HL-60/S4 (cell line): Measurements from ENCODE around the gene ZNF584.
"Not testable (repeated sequence)": the region's sequence is repeated elsewhere in the genome, so short reads cannot be mapped to it uniquely, and the experiment has no call there.

Source experiments
- in situ Hi-C: fragments of 300-500 bp; cut with MboI; formaldehyde crosslinking; loops from 2 replicates; pipeline ENCODE4 v1.14.3; 2022; ENCODE audit warnings: low sequenced_read_pairs

The ZNF584 gene

GRCh38 chr19:58403920-58404478, 4.5 kb upstream of the ZNF584 start:
- in situ Hi-C loops, result not testable (repeated sequence)

- in situ Hi-C loops, result no loop called here
Measured at GRCh38 chr19:58406818-58407657, 1.4 kb upstream of the ZNF584 start.

DNA sequence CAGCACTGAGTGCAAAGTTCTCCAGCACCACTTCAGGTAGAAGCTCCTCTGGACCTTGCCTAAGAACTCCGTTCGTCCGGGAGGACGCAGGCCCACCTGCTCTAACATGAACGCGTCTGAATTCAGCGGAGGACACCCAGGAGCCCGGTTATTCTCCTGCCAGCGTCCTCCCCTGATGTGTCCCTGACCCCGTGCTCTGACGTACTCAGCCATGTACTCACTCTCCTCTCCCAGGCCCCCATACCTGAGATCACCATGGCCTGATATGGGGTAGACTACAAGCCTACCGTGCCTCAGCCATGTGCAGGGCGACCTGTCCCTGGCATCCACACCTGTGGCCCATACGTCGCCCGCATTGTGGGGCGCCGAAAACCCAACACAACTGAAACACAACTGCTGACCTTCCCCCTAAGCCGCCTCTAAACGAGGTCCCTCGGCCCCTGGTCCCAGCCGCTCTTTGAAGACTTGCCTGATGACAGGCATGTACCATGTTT, 744 bp upstream of the ZNF584 start:
- in situ Hi-C loops, result no loop called here

DNA sequence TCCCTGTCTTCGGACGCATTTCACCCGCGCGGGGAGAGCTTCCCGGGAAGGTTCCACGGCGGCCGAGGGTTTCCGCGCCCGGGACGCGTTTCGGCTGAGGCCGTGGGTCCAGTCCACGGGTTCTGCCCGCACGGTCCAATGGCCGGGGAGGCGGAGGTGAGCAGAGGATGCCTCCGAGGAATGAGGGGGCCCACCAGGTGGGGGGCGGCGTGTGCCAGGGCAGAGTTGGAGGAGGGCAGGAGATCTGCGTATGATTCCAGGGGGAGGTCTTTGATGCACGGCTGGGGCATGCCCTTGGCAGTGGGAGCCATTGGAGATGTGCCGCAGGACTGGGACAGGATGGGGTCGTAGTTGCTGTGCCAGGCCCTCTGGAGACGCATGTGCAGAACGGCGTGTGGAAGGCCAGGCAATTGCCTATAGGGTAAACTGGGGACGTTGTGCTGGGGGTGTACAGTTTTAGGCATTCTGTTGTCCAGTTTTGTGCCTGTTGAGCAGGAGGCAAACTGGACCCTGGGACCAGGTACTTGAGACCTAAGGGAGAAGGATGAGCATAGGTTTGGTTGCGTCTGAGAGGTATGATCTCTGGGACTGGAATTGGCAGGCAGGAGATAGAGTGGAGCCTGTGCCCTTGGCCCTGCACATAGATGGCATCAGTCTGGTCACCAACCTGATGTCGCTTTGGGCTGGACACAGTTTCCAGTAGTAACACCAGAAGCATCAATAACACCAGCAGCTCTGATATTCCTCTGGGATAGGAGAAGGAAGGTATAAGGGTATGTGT, 751 bp downstream of the ZNF584 start:
- in situ Hi-C loops, result no loop called here

GRCh38 chr19:58416604-58417003, 8.2 kb downstream of the ZNF584 start:
- in situ Hi-C loops, result no loop called here

- in situ Hi-C loops, result no loop called here
Measured at GRCh38 chr19:58417071-58417470, 8.6 kb downstream of the ZNF584 start.

GRCh38 chr19:58428617-58429016, 20.2 kb downstream of the ZNF584 start:
- in situ Hi-C loops, result no loop called here

- in situ Hi-C loops, result no loop called here
Measured at GRCh38 chr19:58429745-58430144, 21.3 kb downstream of the ZNF584 start.

DNA sequence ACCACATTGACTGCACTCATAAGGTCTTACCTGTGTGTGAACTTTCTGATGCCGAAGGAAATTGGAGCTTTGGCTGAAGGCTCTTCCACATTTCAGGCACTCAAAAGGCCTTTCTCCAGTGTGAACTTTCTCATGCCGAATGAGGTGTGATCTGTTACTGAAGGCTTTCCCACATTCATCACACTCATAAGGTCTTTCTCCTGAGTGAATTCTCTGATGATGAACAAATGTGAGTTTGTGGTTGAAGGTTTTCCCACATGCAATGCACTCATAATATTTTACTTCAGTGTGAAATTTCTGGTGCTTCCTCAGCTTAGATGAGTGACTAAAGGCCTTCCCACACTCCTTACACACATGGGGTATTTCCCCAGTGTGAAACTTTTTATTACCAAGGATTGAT, 25.8 kb downstream of the ZNF584 start:
- in situ Hi-C loops, result no loop called here

GRCh38 chr19:58439576-58440554, 31.4 kb downstream of the ZNF584 start, which contains the start of gene ZNF132:
ZNF132 (minus strand) TSS chr19:58440153; CDS start chr19:58439821, 332 bp downstream.
- in situ Hi-C loops, result no loop called here

DNA sequence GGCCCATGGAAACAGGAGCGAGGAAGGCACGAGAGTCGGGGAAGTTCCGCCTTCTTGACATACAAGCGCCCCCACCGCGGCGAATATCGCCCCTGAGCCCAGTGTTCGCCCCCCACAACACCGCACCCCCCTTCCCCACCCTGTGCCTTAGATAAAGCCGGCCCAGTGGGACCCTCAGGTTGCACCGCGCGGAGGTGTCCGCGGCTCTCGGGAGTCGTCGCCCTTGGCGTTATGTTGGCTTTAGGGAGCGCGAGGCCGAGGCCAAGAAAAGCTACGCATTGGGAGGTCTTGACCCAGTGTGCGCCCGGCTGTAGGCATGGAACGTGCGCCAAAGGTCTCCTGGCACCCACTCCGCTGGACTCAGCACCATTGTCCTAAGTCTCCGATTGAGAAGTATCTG, 32.1 kb downstream of the ZNF584 start:
- in situ Hi-C loops, result no loop called here

GRCh38 chr19:58442986-58443385, 34.5 kb downstream of the ZNF584 start:
- in situ Hi-C loops, result not testable (repeated sequence)

DNA sequence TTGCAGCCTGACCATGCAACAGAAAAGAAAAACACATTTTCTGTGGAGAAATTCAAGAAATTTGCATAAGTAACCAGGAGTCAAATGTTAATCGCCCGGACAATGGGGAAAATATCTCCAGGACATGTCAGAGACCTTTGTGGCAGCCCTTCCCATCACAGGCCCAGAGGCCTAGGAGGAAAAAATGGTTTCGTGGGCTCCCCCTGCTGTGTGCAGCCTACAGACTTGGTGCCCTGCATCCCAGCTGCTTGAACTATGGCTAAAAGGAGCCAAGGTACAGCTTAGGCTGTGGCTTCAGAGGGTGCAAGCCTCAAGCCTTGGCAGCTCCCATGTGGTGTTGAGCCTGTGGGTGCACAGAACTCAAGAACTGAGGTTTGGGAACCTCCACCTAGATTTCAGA, 40.4 kb downstream of the ZNF584 start:
- in situ Hi-C loops, result not testable (repeated sequence)

DNA sequence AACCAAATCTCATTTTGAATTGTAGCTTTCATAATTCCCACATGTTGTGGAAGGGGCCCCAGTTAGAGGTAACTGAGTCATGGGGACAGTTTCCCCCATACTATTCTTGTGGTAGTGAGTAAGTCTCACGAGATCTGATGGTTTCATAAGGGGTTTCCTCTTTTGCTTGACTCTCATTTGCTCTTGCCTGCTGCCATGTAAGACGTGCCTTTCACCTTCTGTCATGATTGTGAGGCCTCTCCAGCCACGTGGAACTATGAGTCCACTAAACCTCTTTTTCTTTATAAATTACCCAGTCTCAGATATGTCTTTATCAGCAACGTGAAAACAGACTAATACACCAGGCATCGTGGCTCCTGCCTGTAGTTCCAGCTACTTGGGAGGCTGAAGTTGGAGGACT, 41.5 kb downstream of the ZNF584 start:
- in situ Hi-C loops, result not testable (repeated sequence)

DNA sequence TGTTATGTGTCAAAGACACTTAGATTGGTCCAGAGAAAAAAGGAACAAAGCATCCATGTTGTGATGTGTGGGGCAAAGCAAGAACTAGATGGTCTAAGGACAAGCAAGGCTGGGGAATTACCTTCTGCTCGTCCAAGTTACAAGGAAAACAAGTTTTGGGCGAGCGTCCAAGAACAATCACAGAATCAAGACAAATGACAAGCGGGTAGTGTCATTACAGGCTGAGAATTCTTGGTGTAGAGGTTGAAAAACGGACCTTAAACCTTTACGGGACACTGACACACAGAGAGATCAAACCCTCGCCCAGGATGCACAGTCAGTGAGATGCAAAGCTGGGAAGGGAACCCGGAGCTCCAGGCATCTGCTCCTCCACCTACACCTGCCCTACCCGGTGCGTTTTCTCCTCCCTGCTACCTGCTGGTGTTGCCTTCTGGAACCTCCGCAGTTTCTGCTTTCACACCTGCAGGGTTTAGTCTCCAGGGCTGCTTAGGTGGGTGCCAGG, 42.5 kb downstream of the ZNF584 start:
- in situ Hi-C loops, result no loop called here

DNA sequence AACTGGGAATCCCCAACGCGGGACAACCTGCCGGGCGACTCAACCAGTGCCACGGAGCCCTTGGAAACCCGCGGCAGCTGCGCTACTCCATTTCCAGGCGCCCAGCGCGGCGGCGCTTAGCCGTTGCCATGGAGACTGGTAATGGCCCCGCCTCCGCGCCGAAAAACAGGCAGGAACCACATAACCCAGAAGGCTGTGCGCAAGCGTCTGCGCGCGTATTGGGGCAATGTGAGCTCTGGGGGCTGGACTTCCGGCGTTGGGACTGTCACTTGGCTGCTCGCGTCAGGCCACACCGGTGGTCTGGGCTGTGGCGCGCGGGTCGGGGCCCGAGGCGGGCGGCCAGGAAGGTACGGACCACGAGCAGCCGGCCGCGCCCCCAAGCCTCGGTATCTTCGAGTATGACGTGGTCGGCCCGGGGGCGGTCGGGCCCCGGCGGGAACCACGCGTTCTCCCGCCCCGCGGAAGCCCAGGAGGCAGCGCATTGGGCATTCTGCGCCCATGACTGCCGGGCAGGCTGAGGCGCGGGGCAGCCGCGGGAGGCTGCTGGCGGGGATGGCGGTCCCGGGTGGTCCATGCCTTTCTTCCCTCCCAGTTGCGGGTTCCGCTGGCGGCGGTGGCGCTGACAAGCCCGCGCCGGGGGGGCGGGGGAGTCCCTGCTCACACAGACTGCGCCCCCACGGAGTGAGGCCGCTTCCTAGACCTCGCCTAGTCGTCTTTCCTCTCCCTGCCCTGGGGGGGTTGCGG, 43.1 kb downstream of the ZNF584 start, which contains the start of gene ZNF324B:
TSS of gene ZNF324B (plus strand) at position 265 of the 744 bp plus-strand sequence. CDS start 2,080 bp downstream, outside the sequence.
- in situ Hi-C loops, result no loop called here

GRCh38 chr19:58453743-58454142, 45.3 kb downstream of the ZNF584 start:
- in situ Hi-C loops, result no loop called here

GRCh38 chr19:58455306-58455705, 46.9 kb downstream of the ZNF584 start:
- in situ Hi-C loops, result no loop called here

DNA sequence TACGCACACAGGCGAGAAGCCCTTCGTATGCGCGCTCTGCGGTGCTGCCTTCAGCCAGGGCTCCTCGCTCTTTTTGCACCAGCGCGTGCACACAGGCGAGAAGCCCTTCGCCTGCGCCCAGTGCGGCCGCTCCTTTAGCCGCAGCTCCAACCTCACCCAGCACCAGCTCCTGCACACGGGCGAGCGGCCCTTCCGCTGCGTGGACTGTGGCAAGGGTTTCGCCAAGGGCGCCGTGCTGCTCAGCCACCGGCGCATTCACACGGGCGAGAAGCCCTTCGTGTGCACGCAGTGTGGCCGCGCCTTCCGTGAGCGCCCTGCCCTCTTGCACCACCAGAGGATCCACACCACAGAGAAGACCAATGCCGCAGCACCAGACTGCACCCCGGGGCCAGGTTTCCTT, 47.7 kb downstream of the ZNF584 start:
- in situ Hi-C loops, result no loop called here
